Measurements from ENCODE around the gene PABPN1. TPM values are rescaled to one million over a fixed set of nuclear protein-coding genes. Genes with fewer than 3 reads are reported as not detected.

Gene PABPN1
- total RNA-seq, 2 experiments from 2014 or later: 225 to 269 TPM

Other genes with a start within 250 kb of the PABPN1 start
- 100 to 1,000 TPM; 172 to 204 TPM for gene ACIN1, start 226.3 kb upstream of the PABPN1 start, total RNA-seq
- gene C14orf119, start 226.0 kb upstream of the PABPN1 start, total RNA-seq: 10 to 100 TPM; 44.6 to 53.2 TPM
- not detected for gene CIROP, start 216.5 kb upstream of the PABPN1 start, total RNA-seq
- under 1 TPM in 1 of 2 experiments, not detected in 1; 0.79 TPM for gene CEBPE, start 202.2 kb upstream of the PABPN1 start, total RNA-seq
- under 1 TPM; 0.54 to 0.91 TPM for gene SLC7A8, start 137.8 kb upstream of the PABPN1 start, total RNA-seq
- gene RNF212B, start 83.5 kb upstream of the PABPN1 start, total RNA-seq: not detected
- gene HOMEZ, start 35.3 kb upstream of the PABPN1 start, total RNA-seq: 10 to 100 TPM; 11.4 to 12.4 TPM
- 10 to 100 TPM; 22.0 to 27.4 TPM for gene PPP1R3E, start 18.6 kb upstream of the PABPN1 start, total RNA-seq
- gene BCL2L2, start 14.6 kb upstream of the PABPN1 start, total RNA-seq: 1 to 10 TPM; 3.1 to 3.7 TPM
- gene SLC22A17, start 31.4 kb downstream of the PABPN1 start, total RNA-seq: 1 to 10 TPM; 1.7 to 2.8 TPM
- gene EFS, start 43.7 kb downstream of the PABPN1 start, total RNA-seq: not detected
- not detected for gene IL25, start 51.4 kb downstream of the PABPN1 start, total RNA-seq
- gene CMTM5, start 55.6 kb downstream of the PABPN1 start, total RNA-seq: not detected
- gene MYH6, start 86.8 kb downstream of the PABPN1 start, total RNA-seq: 1 to 10 TPM in 1 of 2 experiments, under 1 TPM in 1; 0.23 to 1.0 TPM
- gene MYH7, start 114.2 kb downstream of the PABPN1 start, total RNA-seq: under 1 TPM; 0.09 to 0.16 TPM
- gene NGDN, start 148.2 kb downstream of the PABPN1 start, total RNA-seq: 10 to 100 TPM; 42.7 to 53.0 TPM
- 1 to 10 TPM; 1.8 to 2.7 TPM for gene ZFHX2, start 230.3 kb downstream of the PABPN1 start, total RNA-seq
- 10 to 100 TPM; 13.5 to 15.6 TPM for gene THTPA, start 234.8 kb downstream of the PABPN1 start, total RNA-seq
- gene AP1G2, start 246.3 kb downstream of the PABPN1 start, total RNA-seq: 100 to 1,000 TPM; 222 to 294 TPM

Measured in activated CD8-positive, alpha-beta memory T cell treated with anti-CD3 and anti-CD28 coated beads, Interleukin-2, amount 10 ng/mL, durations not matched to agents 7 days and 5 days (primary cell).